IPS-18a (cell line): ENCODE data around the gene AMPD3.

Source experiments
- H3K27ac ChIP-seq: one replicate; pipeline ENCODE4 v1.5.1; 2013; ENCODE audit warnings: low read length
- H3K27me3 ChIP-seq: one replicate; pipeline ENCODE4 v1.6.1; 2013; ENCODE audit warnings: mild to moderate bottlenecking, low read length; ENCODE audit not compliant: control insufficient read depth, insufficient read depth
- H3K36me3 ChIP-seq: one replicate; pipeline ENCODE4 v1.6.1; 2013; ENCODE audit warnings: low read depth, low read length; ENCODE audit not compliant: control insufficient read depth
- H3K4me1 ChIP-seq: one replicate; pipeline ENCODE4 v1.6.1; 2013; ENCODE audit warnings: low read depth, low read length; ENCODE audit not compliant: control insufficient read depth
- H3K4me3 ChIP-seq: one replicate; pipeline ENCODE4 v1.5.1; 2013; ENCODE audit warnings: low read length
- H3K9ac ChIP-seq: one replicate; pipeline ENCODE4 v1.6.1; 2013; ENCODE audit warnings: mild to moderate bottlenecking, low read length, moderate library complexity
- H3K9me3 ChIP-seq: one replicate; pipeline ENCODE4 v1.6.1; 2013; ENCODE audit warnings: low read depth, low read length; ENCODE audit not compliant: control insufficient read depth

AMPD3 gene

GRCh38 chr11:10556590-10556989, 101.5 kb downstream of the AMPD3 start:
- Histone ChIP-seq H3K9ac (no peak overlapping the region), H3K4me3 (no peak overlapping the region), H3K27ac (no peak overlapping the region), H3K36me3 (no peaks in the 10 kb centered on the region), H3K27me3 (no peaks in the 10 kb centered on the region), H3K9me3 (no peaks in the 10 kb centered on the region), H3K4me1 (peaks cover 8% of the 10 kb centered on the region)
